ENCODE measurements around the gene NACC1. TPM values are rescaled to one million over a fixed set of nuclear protein-coding genes. Genes with fewer than 3 reads are reported as not detected.
A peak's percentile ranks its signal among the peaks of the same experiment; 100 is the strongest.

The NACC1 gene
- total and polyA plus RNA-seq, 2 donors (not counting 3 experiments of a cell fraction or from before 2014, with no cell fraction given) = 97.6 to 120 TPM

DNA sequence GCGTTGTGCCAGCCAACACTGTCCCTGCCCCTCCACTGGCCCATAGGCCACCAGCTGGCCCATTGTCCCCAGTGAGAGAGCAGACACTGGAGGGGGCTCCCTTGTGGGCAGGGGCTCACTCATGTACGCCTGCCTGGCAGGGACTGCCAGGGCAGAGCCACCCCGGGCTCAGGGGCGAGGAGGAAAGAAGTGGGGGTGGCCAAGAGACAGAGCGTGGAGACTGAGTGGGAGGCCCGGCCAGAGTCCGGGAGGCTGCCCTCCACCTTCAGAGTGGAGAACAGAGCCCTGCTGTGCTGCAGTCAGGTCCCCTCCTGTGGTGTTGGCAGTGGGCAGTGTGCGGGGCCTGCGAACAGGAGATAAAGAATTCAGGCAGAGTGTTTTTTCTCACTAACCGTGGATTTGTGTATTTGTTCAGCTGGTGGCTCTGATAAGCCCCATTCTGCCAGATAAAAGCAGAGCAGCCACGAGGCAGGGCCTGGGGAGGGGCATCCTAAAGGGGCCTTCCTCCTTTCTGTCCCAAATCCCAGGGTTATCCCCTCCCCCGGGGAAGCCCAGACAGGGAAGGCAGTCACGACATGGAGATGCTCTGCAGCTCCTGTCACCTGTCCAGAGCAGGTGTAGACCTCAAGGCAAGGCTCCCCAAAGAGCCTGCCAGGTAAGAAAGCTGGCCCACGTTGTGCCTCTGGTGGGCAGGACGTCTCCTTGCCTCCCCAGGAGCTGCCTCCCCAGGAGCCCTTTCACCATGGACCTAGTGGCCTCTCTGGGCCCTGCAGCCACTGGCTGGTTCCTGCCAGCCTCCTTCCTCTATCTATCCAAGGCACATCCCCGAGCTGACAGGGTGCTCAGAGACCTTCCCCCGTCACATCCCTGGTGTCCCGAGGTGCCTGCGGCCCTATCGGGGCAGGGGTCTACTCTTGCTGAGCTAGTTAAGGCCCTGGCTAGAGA, 48.4 kb upstream of the NACC1 start:
- FAIRE-seq = no peak
- H3K4me1 ChIP-seq (ENCODE audit: control insufficient read depth, extremely low read depth, insufficient read depth, low read length) = no peaks in the 10 kb centered on the region
- intact Hi-C loops (cut with micrococcal nuclease) (no loop called here), dilution Hi-C loops (cut with MboI; ENCODE audit: extremely low pct_ligation_motif_present, low sequenced_read_pairs) (no loop called here)
- no peak overlapping the region for H3K4me2 ChIP-seq (ENCODE audit: insufficient read depth, low read length)
- no TSS peak for BruUV-seq (replicated peaks)
- H3K27ac ChIP-seq (ENCODE audit: insufficient read depth, low read depth, low read length) = no peak overlapping the region
- no peak for TF ChIP-seq FOS (IDR thresholded peaks at IDR 0.05; ENCODE audit: borderline replicate concordance, insufficient read depth, low read length)
- TF ChIP-seq, protein P1, sequence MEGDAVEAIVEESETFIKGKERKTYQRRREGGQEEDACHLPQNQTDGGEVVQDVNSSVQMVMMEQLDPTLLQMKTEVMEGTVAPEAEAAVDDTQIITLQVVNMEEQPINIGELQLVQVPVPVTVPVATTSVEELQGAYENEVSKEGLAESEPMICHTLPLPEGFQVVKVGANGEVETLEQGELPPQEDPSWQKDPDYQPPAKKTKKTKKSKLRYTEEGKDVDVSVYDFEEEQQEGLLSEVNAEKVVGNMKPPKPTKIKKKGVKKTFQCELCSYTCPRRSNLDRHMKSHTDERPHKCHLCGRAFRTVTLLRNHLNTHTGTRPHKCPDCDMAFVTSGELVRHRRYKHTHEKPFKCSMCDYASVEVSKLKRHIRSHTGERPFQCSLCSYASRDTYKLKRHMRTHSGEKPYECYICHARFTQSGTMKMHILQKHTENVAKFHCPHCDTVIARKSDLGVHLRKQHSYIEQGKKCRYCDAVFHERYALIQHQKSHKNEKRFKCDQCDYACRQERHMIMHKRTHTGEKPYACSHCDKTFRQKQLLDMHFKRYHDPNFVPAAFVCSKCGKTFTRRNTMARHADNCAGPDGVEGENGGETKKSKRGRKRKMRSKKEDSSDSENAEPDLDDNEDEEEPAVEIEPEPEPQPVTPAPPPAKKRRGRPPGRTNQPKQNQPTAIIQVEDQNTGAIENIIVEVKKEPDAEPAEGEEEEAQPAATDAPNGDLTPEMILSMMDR (IDR thresholded peaks at IDR 0.05; ENCODE audit: extremely low read depth in 1 of 2, insufficient read depth in 1 of 2, low read depth in 1 of 2, low read length in 2 of 2) = peak in 1 of 2 donors; percentile 12
- H3K4me3 ChIP-seq (replicated peaks in 1 of 3; ENCODE audit: insufficient read depth in 1 of 3, low read depth in 1 of 3, low read length in 3 of 3) = no peak overlapping the region
- no peaks in the 10 kb centered on the region for H3K27me3 ChIP-seq (ENCODE audit: control insufficient read depth in 2 of 2, insufficient read depth in 2 of 2, low read length in 2 of 2)
- ChIA-PET CTCF (interaction anchor here (0.7 to 6.2 kb wide), 8 partner anchors 8 to 104 kb away, joined by 3 to 32 read pairs (median 8); no protein-coding TSS in a partner anchor), POLR2A (no interaction called here)
- H3K9ac ChIP-seq (replicated peaks; ENCODE audit: extremely low read depth, insufficient read depth, low read length) = no peak overlapping the region
- DNase-seq (ENCODE audit: low read depth, low spot score) = peak; percentile 41
- no peaks in the 10 kb centered on the region for H3K9me3 ChIP-seq (replicated peaks; ENCODE audit: control insufficient read depth, insufficient read depth, low read length)
- no peak overlapping the region for H2AFZ ChIP-seq (ENCODE audit: low read depth, low read length)
- H3K9me1 ChIP-seq (replicated peaks; ENCODE audit: control insufficient read depth, extremely low read depth, insufficient read depth, low read length) = no peaks in the 10 kb centered on the region
- H4K20me1 ChIP-seq (replicated peaks; ENCODE audit: control insufficient read depth, extremely low read depth, insufficient read depth, low read length) = no peaks in the 10 kb centered on the region
- peaks cover 0 to 6% of the 10 kb centered on the region in 2 experiments for H3K36me3 ChIP-seq (ENCODE audit: control insufficient read depth in 2 of 2, extremely low read depth in 1 of 2, insufficient read depth in 2 of 2, low read length in 2 of 2)
- no peaks in the 10 kb centered on the region for H3K79me2 ChIP-seq (ENCODE audit: control insufficient read depth, insufficient read depth, low read length)
